Endodermal cell (in vitro differentiated cells): ENCODE results near the gene BARHL1. TPM values are rescaled to one million over a fixed set of nuclear protein-coding genes. Genes with fewer than 3 reads are reported as not detected.

Experiments used
- DNase-seq: peaks from one replicate; pipeline ENCODE4 v3.0.0-alpha.2; 2017
- H3K27ac ChIP-seq: 2 replicates; pipeline ENCODE4 v1.5.1; 2013; ENCODE audit warnings: mild to moderate bottlenecking, low read depth, low read length, moderate library complexity
- H3K27me3 ChIP-seq: 2 replicates; pipeline ENCODE4 v1.6.1; 2013; ENCODE audit warnings: mild to moderate bottlenecking, low read length, moderate library complexity; ENCODE audit not compliant: insufficient read depth, control insufficient read depth, poor library complexity, severe bottlenecking
- H3K36me3 ChIP-seq: 2 replicates; pipeline ENCODE4 v1.7.0; 2013; ENCODE audit warnings: mild to moderate bottlenecking, low read length, moderate library complexity; ENCODE audit not compliant: control insufficient read depth, insufficient read depth
- H3K4me1 ChIP-seq: one replicate; pipeline ENCODE4 v1.7.0; 2013; ENCODE audit warnings: low read length; ENCODE audit not compliant: control insufficient read depth, insufficient read depth
- H3K4me3 ChIP-seq: 2 replicates; pipeline ENCODE4 v1.5.1; 2013; ENCODE audit warnings: mild to moderate bottlenecking, low read length, moderate library complexity
- H3K9ac ChIP-seq: 2 replicates; pipeline ENCODE4 v1.6.1; 2013; ENCODE audit warnings: mild to moderate bottlenecking, low read length, moderate library complexity; ENCODE audit not compliant: poor library complexity, severe bottlenecking; ENCODE audit errors: extremely low read depth
- H3K9me3 ChIP-seq: 2 replicates; pipeline ENCODE4 v1.6.1; 2013; ENCODE audit warnings: mild to moderate bottlenecking, low read length, moderate library complexity; ENCODE audit not compliant: control insufficient read depth
- H3K27ac Mint-ChIP-seq: 2 replicates; pipeline ENCODE4 v1.8.0; 2020; ENCODE audit warnings: mixed read lengths
- H3K27me3 Mint-ChIP-seq: 2 replicates; pipeline ENCODE4 v1.8.0; 2021; ENCODE audit warnings: mild to moderate bottlenecking, mixed read lengths; ENCODE audit not compliant: insufficient read depth
- H3K36me3 Mint-ChIP-seq: 2 replicates; pipeline ENCODE4 v1.8.0; 2020; ENCODE audit warnings: low read depth, mixed read lengths
- H3K4me1 Mint-ChIP-seq: 2 replicates; pipeline ENCODE4 v1.8.0; 2020; ENCODE audit warnings: mixed read lengths
- H3K4me3 Mint-ChIP-seq: 2 replicates; pipeline ENCODE4 v1.8.0; 2020; ENCODE audit warnings: mild to moderate bottlenecking, moderate library complexity, mixed read lengths
- H3K9me3 Mint-ChIP-seq: 2 replicates; pipeline ENCODE4 v1.8.0; 2020; ENCODE audit warnings: mild to moderate bottlenecking, mixed read lengths
- WGBS, 2 experiments: methylation state at CpG; one replicate each; pipeline versions ENCODE4 v1.1.5 to v1.1.7; 2013; ENCODE audit warnings: missing lambda C conversion rate in 2 of 2, mixed read lengths in 1 of 2; ENCODE audit not compliant: insufficient coverage in 1 of 2, insufficient read length in 1 of 2; 5-methylcytosine and 5-hydroxymethylcytosine counted together
- total RNA-seq, 2 donors: library from RNA; stranded (reverse); fragmentation: NEBNext Ultra II Directional in 1 of 2; extraction: Animal tissue kit (Norgen Biotek cat#: 25700) in 1 of 2; gene quantifications; 2 replicates in 1 of 2; 3 replicates in 1 of 2; pipeline ENCODE4 v1.2.1, GENCODE V29; 2021
- TF ChIP-seq, protein P1 (sequence below): fragments of 200-600 bp; sonication (generic); conservative IDR thresholded peaks from 2 replicates; pipeline ENCODE4 v1.5.0; 2021; ENCODE audit warnings: antibody characterized with exemption, mild to moderate bottlenecking

The BARHL1 gene
- total RNA-seq, 2 donors from 2014 or later, result not detected

DNA sequence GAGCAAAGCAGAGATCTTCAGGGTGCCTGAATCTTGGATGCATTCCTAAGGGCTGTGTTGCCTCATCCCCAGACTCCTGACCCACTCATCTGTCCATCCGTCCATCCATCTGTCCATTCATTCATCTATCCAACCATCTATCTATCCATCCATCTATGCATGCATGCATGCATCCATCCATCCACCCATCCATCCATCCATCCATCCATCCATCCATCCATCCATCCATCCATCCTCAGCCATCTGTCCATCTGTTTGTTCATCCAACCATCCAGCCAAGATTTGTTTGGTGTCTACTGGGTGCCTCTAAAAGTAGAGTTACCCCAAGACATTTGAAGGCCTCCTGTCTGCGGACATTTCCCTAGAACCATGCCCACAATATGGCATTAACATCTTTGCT lies 27.7 kb upstream of the BARHL1 start:
- H3K4me1 Mint-ChIP-seq, result peaks cover 14% of the 10 kb centered on the region
- no peak overlapping the region for H3K9ac ChIP-seq
- 92 to 100% methylated on average over 2 of the region's 2 CpGs for WGBS, 2 experiments
- DNase-seq, result no peak
- H3K27ac ChIP-seq, result no peak overlapping the region
- no peaks in the 10 kb centered on the region for H3K27me3 ChIP-seq
- H3K4me1 ChIP-seq, result no peaks in the 10 kb centered on the region
- peaks cover 11% of the 10 kb centered on the region for H3K9me3 Mint-ChIP-seq
- H3K27ac Mint-ChIP-seq, result no peak overlapping the region
- no peak overlapping the region for H3K4me3 ChIP-seq
- peaks cover 12% of the 10 kb centered on the region for H3K27me3 Mint-ChIP-seq
- peaks cover 7% of the 10 kb centered on the region for H3K36me3 Mint-ChIP-seq
- no peak overlapping the region for H3K4me3 Mint-ChIP-seq
- TF ChIP-seq, protein P1, sequence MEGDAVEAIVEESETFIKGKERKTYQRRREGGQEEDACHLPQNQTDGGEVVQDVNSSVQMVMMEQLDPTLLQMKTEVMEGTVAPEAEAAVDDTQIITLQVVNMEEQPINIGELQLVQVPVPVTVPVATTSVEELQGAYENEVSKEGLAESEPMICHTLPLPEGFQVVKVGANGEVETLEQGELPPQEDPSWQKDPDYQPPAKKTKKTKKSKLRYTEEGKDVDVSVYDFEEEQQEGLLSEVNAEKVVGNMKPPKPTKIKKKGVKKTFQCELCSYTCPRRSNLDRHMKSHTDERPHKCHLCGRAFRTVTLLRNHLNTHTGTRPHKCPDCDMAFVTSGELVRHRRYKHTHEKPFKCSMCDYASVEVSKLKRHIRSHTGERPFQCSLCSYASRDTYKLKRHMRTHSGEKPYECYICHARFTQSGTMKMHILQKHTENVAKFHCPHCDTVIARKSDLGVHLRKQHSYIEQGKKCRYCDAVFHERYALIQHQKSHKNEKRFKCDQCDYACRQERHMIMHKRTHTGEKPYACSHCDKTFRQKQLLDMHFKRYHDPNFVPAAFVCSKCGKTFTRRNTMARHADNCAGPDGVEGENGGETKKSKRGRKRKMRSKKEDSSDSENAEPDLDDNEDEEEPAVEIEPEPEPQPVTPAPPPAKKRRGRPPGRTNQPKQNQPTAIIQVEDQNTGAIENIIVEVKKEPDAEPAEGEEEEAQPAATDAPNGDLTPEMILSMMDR, result no peak
- H3K36me3 ChIP-seq, result no peaks in the 10 kb centered on the region
- H3K9me3 ChIP-seq, result peaks cover 7% of the 10 kb centered on the region

DNA sequence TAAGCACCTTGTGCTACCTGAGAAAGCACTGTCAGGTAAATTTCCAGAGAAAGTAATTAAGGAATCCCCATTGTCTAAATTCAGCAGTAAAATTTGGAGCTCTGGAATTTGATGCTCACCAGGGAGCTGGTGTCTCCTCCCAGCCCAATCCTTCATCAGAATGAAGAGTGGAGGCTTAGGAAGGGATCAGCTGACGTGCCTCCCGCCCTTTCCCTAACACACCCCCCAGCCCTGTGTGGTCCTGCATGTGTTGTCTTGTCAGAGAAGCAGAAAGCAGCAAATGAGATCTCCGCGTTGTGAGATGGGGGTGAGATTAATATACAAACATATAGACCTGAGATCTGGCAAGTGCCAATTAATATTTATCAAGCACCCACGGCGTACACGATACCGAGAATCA lies 26.9 kb upstream of the BARHL1 start:
- no peaks in the 10 kb centered on the region for H3K27me3 ChIP-seq
- peaks cover 12% of the 10 kb centered on the region for H3K27me3 Mint-ChIP-seq

DNA sequence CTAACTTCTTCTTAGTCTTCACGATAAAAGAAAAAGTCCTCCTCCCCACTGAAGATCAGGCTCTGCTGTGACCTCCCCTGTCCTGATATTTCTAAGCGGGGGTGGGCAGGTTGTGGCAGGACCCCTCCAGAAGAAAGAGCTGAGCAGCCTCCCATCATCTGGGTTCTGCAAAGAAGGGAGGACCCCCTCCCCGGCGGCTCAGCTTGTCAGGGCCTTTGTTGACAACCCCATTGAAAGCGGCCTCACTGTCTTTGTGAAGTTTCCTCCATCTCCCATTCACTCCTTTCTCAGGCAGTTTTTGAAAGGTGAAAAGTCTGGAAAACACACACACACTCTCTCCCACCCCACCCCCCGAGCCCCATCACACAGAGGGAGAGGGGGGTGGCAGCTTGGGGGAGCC lies 26.2 kb upstream of the BARHL1 start:
- TF ChIP-seq, protein P1, result no peak
- Histone ChIP-seq H3K27me3 (no peaks in the 10 kb centered on the region), H3K4me3 (no peak overlapping the region), H3K4me1 (no peaks in the 10 kb centered on the region), H3K36me3 (no peaks in the 10 kb centered on the region), H3K27ac (peak overlapping the region; percentile 81), H3K9me3 (peaks cover 8% of the 10 kb centered on the region), H3K9ac (no peak overlapping the region)
- Mint-ChIP-seq H3K4me3 (no peak overlapping the region), H3K27me3 (peaks cover 11% of the 10 kb centered on the region), H3K27ac (no peak overlapping the region), H3K36me3 (peaks cover 7% of the 10 kb centered on the region), H3K9me3 (peaks cover 16% of the 10 kb centered on the region), H3K4me1 (peaks cover 12% of the 10 kb centered on the region)
- no peak for DNase-seq
- WGBS, 2 experiments, result 66 to 71% methylated on average over 3 to 5 of the region's 6 CpGs

More for the DNA sequence above, 26.9 kb upstream of the BARHL1 start:
- no peak for DNase-seq
- Histone ChIP-seq H3K4me1 (no peaks in the 10 kb centered on the region), H3K4me3 (no peak overlapping the region), H3K9me3 (peaks cover 8% of the 10 kb centered on the region), H3K36me3 (no peaks in the 10 kb centered on the region), H3K9ac (no peak overlapping the region), H3K27ac (no peak overlapping the region)
- Mint-ChIP-seq H3K4me3 (no peak overlapping the region), H3K36me3 (peaks cover 7% of the 10 kb centered on the region), H3K9me3 (peaks cover 16% of the 10 kb centered on the region), H3K4me1 (peaks cover 12% of the 10 kb centered on the region), H3K27ac (no peak overlapping the region)
- TF ChIP-seq, protein P1, result no peak
- WGBS, 2 experiments, result 88 to 90% methylated on average over 4 to 8 of the region's 8 CpGs
